Ammon's horn (tissue), 1 donor: ENCODE data around the gene LMX1A.

Experiments used
- DNase-seq: peaks from one replicate; pipeline ENCODE4 v3.0.0-alpha.2; 2016; ENCODE audit warnings: low spot score

LMX1A gene

GRCh38 chr1:165162671-165163241 lies 193.8 kb downstream of the LMX1A start:
- DNase-seq, result peak; percentile 31

GRCh38 chr1:165161130-165161529 lies 195.4 kb downstream of the LMX1A start:
- DNase-seq, result peak; percentile 31

- DNase-seq, result no peak
Observed at GRCh38 chr1:165153182-165153581, 203.3 kb downstream of the LMX1A start.

GRCh38 chr1:165152727-165153126 lies 203.8 kb downstream of the LMX1A start:
- DNase-seq, result no peak

GRCh38 chr1:165152109-165152508 lies 204.4 kb downstream of the LMX1A start:
- no peak for DNase-seq
